DMS114 treated with DMSO at 0.1 percent for 48 hours (cell line): ENCODE measurements around the gene UGT3A2.
"Not testable (repeated sequence)": the region's sequence is repeated elsewhere in the genome, so short reads cannot be mapped to it uniquely, and the experiment has no call there.

Experiments
- DNase-seq: peaks from one replicate; lab custom pipeline; 2025; ENCODE audit not compliant: unreplicated experiment; lab: John Stamatoyannopoulos, UW

UGT3A2 gene

GRCh38 chr5:36054647-36055046 lies 12.0 kb downstream of the UGT3A2 start:
- DNase-seq, result no peak

- DNase-seq, result no peak
Observed at GRCh38 chr5:36052538-36052937, 14.1 kb downstream of the UGT3A2 start.

GRCh38 chr5:36049949-36050348 lies 16.7 kb downstream of the UGT3A2 start:
- no peak for DNase-seq

GRCh38 chr5:36047384-36048160 lies 19.1 kb downstream of the UGT3A2 start:
- DNase-seq, result no peak

- DNase-seq, result no peak
Observed at GRCh38 chr5:36045895-36046294, 20.8 kb downstream of the UGT3A2 start.

GRCh38 chr5:36041537-36041845 lies 25.2 kb downstream of the UGT3A2 start:
- DNase-seq, result no peak

GRCh38 chr5:36040651-36041536 lies 25.8 kb downstream of the UGT3A2 start:
- DNase-seq, result no peak

GRCh38 chr5:36035696-36036095 lies 31.0 kb downstream of the UGT3A2 start:
- no peak for DNase-seq

- not testable (repeated sequence) for DNase-seq
Observed at GRCh38 chr5:36034536-36035134, 32.0 kb downstream of the UGT3A2 start.

- DNase-seq, result no peak
Observed at GRCh38 chr5:36033486-36033885, 33.2 kb downstream of the UGT3A2 start.

GRCh38 chr5:36033047-36033446 lies 33.6 kb downstream of the UGT3A2 start:
- DNase-seq, result no peak

GRCh38 chr5:36031223-36031622 lies 35.5 kb downstream of the UGT3A2 start:
- no peak for DNase-seq

GRCh38 chr5:36029914-36030313 lies 36.8 kb downstream of the UGT3A2 start:
- no peak for DNase-seq

- no peak for DNase-seq
Observed at GRCh38 chr5:36028816-36029465, 37.7 kb downstream of the UGT3A2 start.

GRCh38 chr5:36027711-36028110 lies 39.0 kb downstream of the UGT3A2 start:
- no peak for DNase-seq

GRCh38 chr5:36026706-36027465 lies 39.8 kb downstream of the UGT3A2 start:
- DNase-seq, result no peak

- not testable (repeated sequence) for DNase-seq
Observed at GRCh38 chr5:36022246-36022645, 44.4 kb downstream of the UGT3A2 start.

- DNase-seq, result not testable (repeated sequence)
Observed at GRCh38 chr5:36019584-36019983, 47.1 kb downstream of the UGT3A2 start.

- no peak for DNase-seq
Observed at GRCh38 chr5:36017622-36018021, 49.1 kb downstream of the UGT3A2 start.

- DNase-seq, result no peak
Observed at GRCh38 chr5:36017004-36017403, 49.7 kb downstream of the UGT3A2 start.

- no peak for DNase-seq
Observed at GRCh38 chr5:36013182-36013581, 53.5 kb downstream of the UGT3A2 start.
